K562 (cell line): Measurements from ENCODE around the gene AGRN. TPM values are rescaled to one million over a fixed set of nuclear protein-coding genes. Genes with fewer than 3 reads are reported as not detected.
A peak's percentile ranks its signal among the peaks of the same experiment; 100 is the strongest.

Experiments
- ARID3B ChIP-seq: fragments of 250-450 bp; sonication (Bioruptor Pico); IDR thresholded peaks from 2 replicates; pipeline ENCODE4 v1.4.0; 2020; ENCODE audit warnings: borderline replicate concordance
- CCNT2 ChIP-seq: IDR thresholded peaks from 2 replicates; pipeline ENCODE4 v1.6.1; 2011; ENCODE audit warnings: borderline replicate concordance, low read depth, mild to moderate bottlenecking, moderate library complexity, mixed read lengths, low read length; ENCODE audit not compliant: insufficient read length; ENCODE audit errors: extremely low read depth
- CREB5 ChIP-seq: fragments of 250-450 bp; sonication (Bioruptor Pico); IDR thresholded peaks from 2 replicates; pipeline ENCODE4 v1.5.0; 2020; ENCODE audit warnings: mild to moderate bottlenecking
- CTCFL ChIP-seq: IDR thresholded peaks from 2 replicates; pipeline ENCODE4 v1.6.1; 2011; ENCODE audit warnings: borderline replicate concordance, low read depth, mild to moderate bottlenecking, moderate library complexity, low read length; ENCODE audit not compliant: insufficient read depth, poor library complexity, severe bottlenecking
- DIDO1 ChIP-seq: fragments of 450-650 bp; IDR thresholded peaks from 2 replicates; pipeline ENCODE4 v1.6.1; 2016; ENCODE audit warnings: low read depth, missing biosample characterization, missing genetic modification characterization
- EGR1 ChIP-seq: fragments of 450-650 bp; conservative IDR thresholded peaks from 2 replicates; pipeline ENCODE4 v1.6.1; 2017; ENCODE audit warnings: mild to moderate bottlenecking
- ETS2 ChIP-seq: IDR thresholded peaks from 2 replicates; pipeline ENCODE4 v1.6.1; 2016; ENCODE audit warnings: borderline replicate concordance, missing genetic modification characterization, mild to moderate bottlenecking, moderate library complexity, missing compliant biosample characterization; ENCODE audit not compliant: poor library complexity, severe bottlenecking
- HIVEP1 ChIP-seq: fragments of 250-450 bp; sonication (Bioruptor Pico); IDR thresholded peaks from 2 replicates; pipeline ENCODE4 v1.4.0; 2020; ENCODE audit warnings: mild to moderate bottlenecking
- HLTF ChIP-seq: fragments of 450-650 bp; IDR thresholded peaks from 2 replicates; pipeline ENCODE4 v1.6.1; 2016
- HNRNPK ChIP-seq: fragments of 200-400 bp; formaldehyde crosslinking; IDR thresholded peaks from one replicate; pipeline ENCODE4 v1.6.1; 2018; ENCODE audit warnings: mild to moderate bottlenecking, low read depth, low read length; ENCODE audit not compliant: poor library complexity, severe bottlenecking
- MECOM ChIP-seq: fragments of 250-450 bp; sonication (Bioruptor Pico); IDR thresholded peaks from 2 replicates; pipeline ENCODE4 v1.8.0; 2022; ENCODE audit warnings: inconsistent platforms
- MXD1 ChIP-seq: fragments of 250-450 bp; sonication (Bioruptor Pico); IDR thresholded peaks from 2 replicates; pipeline ENCODE4 v1.8.0; 2021; ENCODE audit warnings: borderline replicate concordance, mild to moderate bottlenecking, moderate library complexity; ENCODE audit not compliant: poor library complexity, severe bottlenecking
- NCOA2 ChIP-seq, 2 experiments: fragments of 450-650 bp; IDR thresholded peaks; 2 replicates each; pipeline ENCODE4 v1.6.1; 2018; ENCODE audit warnings: mild to moderate bottlenecking in 2 of 2, moderate library complexity in 1 of 2; ENCODE audit not compliant: partially characterized antibody in 2 of 2
- POLR3G ChIP-seq: IDR thresholded peaks from 2 replicates; pipeline ENCODE4 v1.6.1; 2011; ENCODE audit not compliant: insufficient read length, insufficient replicate concordance; ENCODE audit errors: extremely low read depth
- RBM14 ChIP-seq: fragments of 200-400 bp; formaldehyde crosslinking; IDR thresholded peaks from 2 replicates; pipeline ENCODE4 v1.6.1; 2018; ENCODE audit warnings: low read depth, mild to moderate bottlenecking, low read length, moderate library complexity, borderline replicate concordance; ENCODE audit not compliant: insufficient read depth
- SRSF9 ChIP-seq: fragments of 200-400 bp; formaldehyde crosslinking; IDR thresholded peaks from 2 replicates; pipeline ENCODE4 v1.6.1; 2017; ENCODE audit warnings: low read depth, low read length, borderline replicate concordance
- XRCC5 ChIP-seq: fragments of 200-400 bp; formaldehyde crosslinking; IDR thresholded peaks from 2 replicates; pipeline ENCODE4 v1.6.1; 2017; ENCODE audit warnings: low read depth, mild to moderate bottlenecking, low read length
- ZBED1 ChIP-seq: IDR thresholded peaks from 2 replicates; pipeline ENCODE4 v1.6.1; 2014
- ZNF133 ChIP-seq: fragments of 250-450 bp; sonication (Bioruptor Pico); IDR thresholded peaks from 2 replicates; pipeline ENCODE4 v1.4.0; 2020; ENCODE audit warnings: mild to moderate bottlenecking
- polyA plus RNA-seq, 8 experiments: library from polyadenylated mRNA; depleted of rRNA in 4 of 8; stranded (reverse) in 5 of 8; unstranded in 3 of 8; fragments of >200 nt; fragmentation: Nextera tagmentation in 2 of 8; fragmentation: Illumina TruSeq in 1 of 8; extraction: Ambion mirVana in 2 of 8; extraction: Trizol in 1 of 8; gene quantifications; 2 replicates each; pipeline versions ENCODE4 v1.2.1 to v1.2.3, GENCODE V29; 2011 to 2014; ENCODE audit warnings: inconsistent platforms in 1 of 8, missing spikeins in 1 of 8
- total RNA-seq, 7 experiments: library from RNA; depleted of rRNA in 6 of 7; stranded (reverse); fragments of >200 nt in 6 of 7; fragmentation: Illumina TruSeq in 2 of 7; extraction: Trizol in 2 of 7; gene quantifications; 2 replicates each; pipeline versions ENCODE4 v1.2.1 to v1.2.3, GENCODE V29; 2011 to 2021; ENCODE audit warnings: low replicate concordance in 1 of 7

Gene AGRN
- total and polyA plus RNA-seq, 9 of the 15 experiments (the other 6 are each of a cell fraction or from before 2014, with no cell fraction given): 0.04 to 111 (median 18.1) TPM

GRCh38 chr1:1058921-1059493, 39.1 kb downstream of the AGRN start (continued):
- TF ChIP-seq CREB5 (CRISPR knock-in tag) (no peak), CCNT2 (no peak), XRCC5 (no peak), SRSF9 (no peak), ARID3B (CRISPR knock-in tag) (no peak), MECOM (no peak), EGR1 (peak; percentile 24; the same call in 1 of the 2 replicates), NCOA2 (IDR thresholded peaks at IDR 0.05; ENCODE audit: partially characterized antibody in 2 of 2) (no peak), DIDO1 (tag) (no peak), ZNF133 (CRISPR knock-in tag) (no peak), HIVEP1 (CRISPR knock-in tag) (no peak), ZBED1 (no peak), RBM14 (no peak), MXD1 (CRISPR knock-in tag) (no peak), ETS2 (tag) (no peak), CTCFL (peak; percentile 93), POLR3G (no peak), HNRNPK (no peak), HLTF (no peak)
